GM18909 (cell line): ENCODE measurements around the gene RALGAPA2.

Experiments used
- ATAC-seq: cut with Tn5 transposase; IDR thresholded peaks from one replicate; pipeline ENCODE4 v1.9.1; 2021; ENCODE audit warnings: mild to moderate bottlenecking; ENCODE audit not compliant: unreplicated experiment, poor library complexity

The RALGAPA2 gene

GRCh38 chr20:20712474-20713243 lies at the start of gene RALGAPA2:
Gene RALGAPA2, minus strand, starts transcription at chr20:20712644. Its CDS starts 164 bp downstream, at chr20:20712480.
- peak; percentile 92 for ATAC-seq

- no peak for ATAC-seq
Measured at GRCh38 chr20:20761301-20761700, 48.9 kb upstream of the RALGAPA2 start.

- ATAC-seq = no peak
Measured at GRCh38 chr20:20759132-20759531, 46.7 kb upstream of the RALGAPA2 start.

GRCh38 chr20:20755674-20756319 lies 43.4 kb upstream of the RALGAPA2 start:
- ATAC-seq = no peak

- no peak for ATAC-seq
Measured at GRCh38 chr20:20755231-20755630, 42.8 kb upstream of the RALGAPA2 start.

- ATAC-seq = no peak
Measured at GRCh38 chr20:20754714-20755113, 42.3 kb upstream of the RALGAPA2 start.

- ATAC-seq = no peak
Measured at GRCh38 chr20:20752712-20753111, 40.3 kb upstream of the RALGAPA2 start.

GRCh38 chr20:20747298-20747697 lies 34.9 kb upstream of the RALGAPA2 start:
- ATAC-seq = no peak

- ATAC-seq = no peak
Measured at GRCh38 chr20:20744170-20744725, 31.8 kb upstream of the RALGAPA2 start.

GRCh38 chr20:20743511-20744169 lies 31.2 kb upstream of the RALGAPA2 start:
- ATAC-seq = peak; percentile 81

GRCh38 chr20:20741087-20742045 lies 28.9 kb upstream of the RALGAPA2 start:
- no peak for ATAC-seq

GRCh38 chr20:20740541-20740940 lies 28.1 kb upstream of the RALGAPA2 start:
- no peak for ATAC-seq

- no peak for ATAC-seq
Measured at GRCh38 chr20:20737158-20737557, 24.7 kb upstream of the RALGAPA2 start.

- no peak for ATAC-seq
Measured at GRCh38 chr20:20736303-20736702, 23.9 kb upstream of the RALGAPA2 start.

- no peak for ATAC-seq
Measured at GRCh38 chr20:20734475-20734948, 22.1 kb upstream of the RALGAPA2 start.

- no peak for ATAC-seq
Measured at GRCh38 chr20:20733943-20734342, 21.5 kb upstream of the RALGAPA2 start.

GRCh38 chr20:20732641-20733040 lies 20.2 kb upstream of the RALGAPA2 start:
- no peak for ATAC-seq

- ATAC-seq = no peak
Measured at GRCh38 chr20:20731945-20732296, 19.5 kb upstream of the RALGAPA2 start.

GRCh38 chr20:20731000-20731944 lies 18.8 kb upstream of the RALGAPA2 start:
- ATAC-seq = no peak
